ENCODE data around the gene WNT3. TPM values are rescaled to one million over a fixed set of nuclear protein-coding genes. Genes with fewer than 3 reads are reported as not detected.

WNT3 gene
- total RNA-seq, 1 experiment from 2014 or later: 5.5 TPM

DNA sequence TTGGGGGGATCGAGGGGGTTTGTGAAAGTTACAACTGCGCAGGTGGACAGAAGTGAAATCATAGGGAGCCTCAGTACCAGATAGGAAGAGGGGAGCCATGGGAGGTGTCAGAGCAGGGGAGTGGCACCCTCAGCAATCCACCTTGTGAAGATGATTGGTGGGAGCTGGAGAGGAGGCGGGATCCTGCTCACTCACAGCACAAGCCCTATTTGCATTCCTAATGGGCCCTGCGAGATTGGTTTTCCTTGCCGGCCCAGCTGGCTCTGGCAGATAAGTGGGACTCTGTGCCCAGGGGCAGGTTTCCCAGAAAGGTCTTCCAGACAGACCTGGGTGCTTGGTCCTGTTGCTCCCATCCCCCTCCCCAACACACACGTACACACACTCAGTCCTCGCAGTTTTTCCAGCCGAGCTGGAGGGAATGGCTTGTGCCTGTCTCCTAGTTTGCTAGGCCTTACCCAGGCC lies 9.4 kb downstream of the WNT3 start:
- no peak overlapping the region for H3K27ac ChIP-seq (ENCODE audit: low read depth, low read length)
- ChIA-PET RAD21 (ENCODE audit: low non-redundant PET in 1 of 2, low total read pairs in 2 of 2, uncharacterized antibody in 2 of 2, unreplicated experiment in 2 of 2) (no interaction called here), CTCF (no interaction called here), POLR2A (no interaction called here)
- no peak for TF ChIP-seq TCF7L2 (IDR thresholded peaks at IDR 0.05; ENCODE audit: borderline replicate concordance, extremely low read depth, insufficient read depth, insufficient read length)
- TF ChIP-seq SP1 (IDR thresholded peaks at IDR 0.05; ENCODE audit: low read depth): no peak
- no peak for TF ChIP-seq EZH2 (IDR thresholded peaks at IDR 0.05)
- peak; percentile 19; the same call in 1 of the 2 replicates for TF ChIP-seq ZFX (IDR thresholded peaks at IDR 0.05)
- no peak for TF ChIP-seq EZH2phosphoT487 (IDR thresholded peaks at IDR 0.05; ENCODE audit: borderline replicate concordance)
- DNase-seq (ENCODE audit: low read depth, low spot score) (no peak), ATAC-seq (peak; percentile 70; the same call in 1 of the 2 replicates)
- peaks cover 0 to 13% of the 10 kb centered on the region in 2 experiments; a peak in 2 of 4 replicates for H3K4me1 ChIP-seq (ENCODE audit: control insufficient read depth in 1 of 2, insufficient read depth in 2 of 2, low read length in 2 of 2)
- intact Hi-C loops (cut with micrococcal nuclease): no loop called here
- no peaks in the 10 kb centered on the region for H4K20me1 ChIP-seq (ENCODE audit: insufficient read depth)
- H3K36me3 ChIP-seq (ENCODE audit: control insufficient read depth in 1 of 2, insufficient read depth in 2 of 2, low read length in 2 of 2): no peaks in the 10 kb centered on the region
- no peak overlapping the region for H3K9ac ChIP-seq (ENCODE audit: low read length)
- H3K9me2 ChIP-seq (ENCODE audit: insufficient read depth): no peaks in the 10 kb centered on the region
- H2AFZ ChIP-seq (ENCODE audit: low read depth, low read length, poor library complexity, severe bottlenecking): no peak overlapping the region
- H3K79me2 ChIP-seq (ENCODE audit: insufficient read depth, low read length): no peaks in the 10 kb centered on the region
- no peak overlapping the region for H3K4me2 ChIP-seq (ENCODE audit: low read length)
- BruUV-seq (replicated peaks): no TSS peak
- H3K27me3 ChIP-seq (ENCODE audit: insufficient read depth, low read length): no peaks in the 10 kb centered on the region
- H3K9me3 ChIP-seq (ENCODE audit: control insufficient read depth in 1 of 2, insufficient read depth in 1 of 2, low read depth in 1 of 2, low read length in 2 of 2): no peaks in the 10 kb centered on the region
- H3K4me3 ChIP-seq (replicated peaks in 1 of 2; ENCODE audit: low read depth in 1 of 2, low read length in 2 of 2): no peak overlapping the region

DNA sequence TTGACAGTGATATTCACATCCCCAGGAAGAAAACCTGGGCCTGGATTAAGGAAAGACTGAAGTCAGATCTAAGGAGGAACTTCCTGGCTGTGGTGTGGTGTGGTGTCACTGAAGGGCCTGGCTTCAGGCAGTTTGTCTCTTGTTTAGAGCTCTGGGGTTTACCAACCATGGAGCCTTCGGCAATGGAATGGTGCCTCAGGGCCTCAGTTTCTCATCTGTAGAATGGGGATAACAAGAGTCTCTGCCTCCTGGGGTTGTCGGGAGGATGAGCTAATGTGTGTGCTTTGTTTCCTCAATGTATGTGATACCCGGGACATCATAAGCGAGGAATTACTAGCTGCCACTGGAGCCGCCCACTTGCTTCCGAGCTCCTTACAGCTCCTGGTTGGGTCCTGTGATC lies 12.7 kb downstream of the WNT3 start:
- CTCF ChIA-PET: no interaction called here
- H3K27me3 ChIP-seq (ENCODE audit: insufficient read depth, low read length): no peaks in the 10 kb centered on the region
- no peaks in the 10 kb centered on the region for H3K9me3 ChIP-seq (ENCODE audit: control insufficient read depth in 1 of 2, insufficient read depth in 1 of 2, low read depth in 1 of 2, low read length in 2 of 2)
- RAD21 ChIA-PET (ENCODE audit: low non-redundant PET in 1 of 2, low total read pairs in 2 of 2, uncharacterized antibody in 2 of 2, unreplicated experiment in 2 of 2): no interaction called here
- intact Hi-C loops (cut with micrococcal nuclease): no loop called here
- no peaks in the 10 kb centered on the region for H3K79me2 ChIP-seq (ENCODE audit: insufficient read depth, low read length)
- TF ChIP-seq SRF (IDR thresholded peaks at IDR 0.05; ENCODE audit: low read depth): no peak
- no peak for TF ChIP-seq EGR1 (IDR thresholded peaks at IDR 0.05; ENCODE audit: low read depth)
- TF ChIP-seq EZH2 (IDR thresholded peaks at IDR 0.05): no peak
- TF ChIP-seq JUND (IDR thresholded peaks at IDR 0.05): no peak
- TF ChIP-seq TCF7L2 (IDR thresholded peaks at IDR 0.05; ENCODE audit: borderline replicate concordance, extremely low read depth, insufficient read depth, insufficient read length): no peak
- TF ChIP-seq SIN3A (IDR thresholded peaks at IDR 0.05; ENCODE audit: low read depth): no peak
- TF ChIP-seq, protein P1, sequence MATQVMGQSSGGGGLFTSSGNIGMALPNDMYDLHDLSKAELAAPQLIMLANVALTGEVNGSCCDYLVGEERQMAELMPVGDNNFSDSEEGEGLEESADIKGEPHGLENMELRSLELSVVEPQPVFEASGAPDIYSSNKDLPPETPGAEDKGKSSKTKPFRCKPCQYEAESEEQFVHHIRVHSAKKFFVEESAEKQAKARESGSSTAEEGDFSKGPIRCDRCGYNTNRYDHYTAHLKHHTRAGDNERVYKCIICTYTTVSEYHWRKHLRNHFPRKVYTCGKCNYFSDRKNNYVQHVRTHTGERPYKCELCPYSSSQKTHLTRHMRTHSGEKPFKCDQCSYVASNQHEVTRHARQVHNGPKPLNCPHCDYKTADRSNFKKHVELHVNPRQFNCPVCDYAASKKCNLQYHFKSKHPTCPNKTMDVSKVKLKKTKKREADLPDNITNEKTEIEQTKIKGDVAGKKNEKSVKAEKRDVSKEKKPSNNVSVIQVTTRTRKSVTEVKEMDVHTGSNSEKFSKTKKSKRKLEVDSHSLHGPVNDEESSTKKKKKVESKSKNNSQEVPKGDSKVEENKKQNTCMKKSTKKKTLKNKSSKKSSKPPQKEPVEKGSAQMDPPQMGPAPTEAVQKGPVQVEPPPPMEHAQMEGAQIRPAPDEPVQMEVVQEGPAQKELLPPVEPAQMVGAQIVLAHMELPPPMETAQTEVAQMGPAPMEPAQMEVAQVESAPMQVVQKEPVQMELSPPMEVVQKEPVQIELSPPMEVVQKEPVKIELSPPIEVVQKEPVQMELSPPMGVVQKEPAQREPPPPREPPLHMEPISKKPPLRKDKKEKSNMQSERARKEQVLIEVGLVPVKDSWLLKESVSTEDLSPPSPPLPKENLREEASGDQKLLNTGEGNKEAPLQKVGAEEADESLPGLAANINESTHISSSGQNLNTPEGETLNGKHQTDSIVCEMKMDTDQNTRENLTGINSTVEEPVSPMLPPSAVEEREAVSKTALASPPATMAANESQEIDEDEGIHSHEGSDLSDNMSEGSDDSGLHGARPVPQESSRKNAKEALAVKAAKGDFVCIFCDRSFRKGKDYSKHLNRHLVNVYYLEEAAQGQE (IDR thresholded peaks at IDR 0.05; ENCODE audit: low read depth): no peak
- TF ChIP-seq YY1 (IDR thresholded peaks at IDR 0.05; ENCODE audit: extremely low read depth, insufficient replicate concordance, low read depth, low read length): no peak
- TF ChIP-seq POLR2AphosphoS5 (IDR thresholded peaks at IDR 0.05; ENCODE audit: low read depth, low read length): no peak
- no peak for TF ChIP-seq CBX3 (IDR thresholded peaks at IDR 0.05; ENCODE audit: low read depth)
- no peak for TF ChIP-seq ZFX (IDR thresholded peaks at IDR 0.05)
- no peak for TF ChIP-seq EZH2phosphoT487 (IDR thresholded peaks at IDR 0.05; ENCODE audit: borderline replicate concordance)
- no peak for TF ChIP-seq POLR2A (IDR thresholded peaks at IDR 0.05; ENCODE audit: borderline replicate concordance, extremely low read depth, insufficient read depth, insufficient read length)
- DNase-seq (ENCODE audit: low read depth, low spot score): no peak
- no peak overlapping the region for H3K4me3 ChIP-seq (replicated peaks in 1 of 2; ENCODE audit: low read depth in 1 of 2, low read length in 2 of 2)
- H3K36me3 ChIP-seq (ENCODE audit: control insufficient read depth in 1 of 2, insufficient read depth in 2 of 2, low read length in 2 of 2): no peaks in the 10 kb centered on the region
- no peak overlapping the region for H3K27ac ChIP-seq (ENCODE audit: low read depth, low read length)
- no peak overlapping the region for H3K9ac ChIP-seq (ENCODE audit: low read length)
- no peak overlapping the region for H2AFZ ChIP-seq (ENCODE audit: low read depth, low read length, poor library complexity, severe bottlenecking)
- POLR2A ChIA-PET: interaction anchor here (1.2 kb wide), 1 partner anchor 11 kb away, joined by 4 read pairs; no protein-coding TSS in a partner anchor
- no peak overlapping the region for H3K4me2 ChIP-seq (ENCODE audit: low read length)
- peaks cover 0 to 4% of the 10 kb centered on the region in 2 experiments; a peak in 1 of 4 replicates for H3K4me1 ChIP-seq (ENCODE audit: control insufficient read depth in 1 of 2, insufficient read depth in 2 of 2, low read length in 2 of 2)
- ATAC-seq: no peak
- BruUV-seq (replicated peaks): no TSS peak
- H3K9me2 ChIP-seq (ENCODE audit: insufficient read depth): no peaks in the 10 kb centered on the region
- H4K20me1 ChIP-seq (ENCODE audit: insufficient read depth): no peaks in the 10 kb centered on the region

All from HCT116 (cell line).